Lower lobe of right lung (tissue), 2 donors: ENCODE measurements around the gene CYSTM1. TPM values are rescaled to one million over a fixed set of nuclear protein-coding genes. Genes with fewer than 3 reads are reported as not detected.

ENCODE experiments used
- ATAC-seq, 2 donors: fragments of 200-7000 bp; cut with Tn5 transposase; one replicate each; pipeline ENCODE4 v1.9.1; 2020 to 2022; ENCODE audit warnings: mild to moderate bottlenecking in 2 of 2, moderate library complexity in 2 of 2
- DNase-seq: peaks from one replicate; pipeline ENCODE4 v3.0.0-alpha.2; 2020
- H3K27ac ChIP-seq: fragments of 200-600 bp; one replicate; pipeline ENCODE4 v1.8.0; 2022
- H3K27me3 ChIP-seq: fragments of 200-600 bp; one replicate; pipeline ENCODE4 v1.8.0; 2022; ENCODE audit warnings: low read depth
- H3K36me3 ChIP-seq: fragments of 200-600 bp; one replicate; pipeline ENCODE4 v1.8.0; 2022; ENCODE audit warnings: mild to moderate bottlenecking
- H3K4me1 ChIP-seq: fragments of 200-600 bp; one replicate; pipeline ENCODE4 v1.8.0; 2022
- H3K4me3 ChIP-seq: fragments of 200-600 bp; one replicate; pipeline ENCODE4 v1.8.0; 2022; ENCODE audit warnings: mild to moderate bottlenecking
- H3K9me3 ChIP-seq: fragments of 200-600 bp; one replicate; pipeline ENCODE4 v1.8.0; 2022
- intact Hi-C: fragments of 100-400 bp; cut with DNase I; formaldehyde crosslinking; loops from one replicate; pipeline ENCODE4 v1.11.0; 2022
- total RNA-seq: library from RNA; stranded (reverse); fragmentation: NEBNext Ultra II Directional; extraction: Animal tissue kit (Norgen Biotek cat#: 25700); gene quantifications from one replicate; pipeline ENCODE4 v1.2.1, GENCODE V29; 2021
- TF ChIP-seq, protein P1 (sequence below): fragments of 200-600 bp; IDR thresholded peaks from one replicate; pipeline ENCODE4 v1.8.0; 2022; ENCODE audit warnings: antibody characterized with exemption, mild to moderate bottlenecking
- donor health status: DM: no; HTN: yes; CAD: no; lungs with severe emphysema.

Gene CYSTM1
- total RNA-seq, 1 donor from 2014 or later: 80.4 TPM

GRCh38 chr5:140181525-140181924 is 6.5 kb downstream of the CYSTM1 start:
- Histone ChIP-seq H3K4me1 (peaks cover 66% of the 10 kb centered on the region), H3K27me3 (no peaks in the 10 kb centered on the region), H3K36me3 (no peaks in the 10 kb centered on the region), H3K4me3 (no peak overlapping the region), H3K27ac (peak overlapping the region; percentile 63), H3K9me3 (no peaks in the 10 kb centered on the region)
- TF ChIP-seq, protein P1, sequence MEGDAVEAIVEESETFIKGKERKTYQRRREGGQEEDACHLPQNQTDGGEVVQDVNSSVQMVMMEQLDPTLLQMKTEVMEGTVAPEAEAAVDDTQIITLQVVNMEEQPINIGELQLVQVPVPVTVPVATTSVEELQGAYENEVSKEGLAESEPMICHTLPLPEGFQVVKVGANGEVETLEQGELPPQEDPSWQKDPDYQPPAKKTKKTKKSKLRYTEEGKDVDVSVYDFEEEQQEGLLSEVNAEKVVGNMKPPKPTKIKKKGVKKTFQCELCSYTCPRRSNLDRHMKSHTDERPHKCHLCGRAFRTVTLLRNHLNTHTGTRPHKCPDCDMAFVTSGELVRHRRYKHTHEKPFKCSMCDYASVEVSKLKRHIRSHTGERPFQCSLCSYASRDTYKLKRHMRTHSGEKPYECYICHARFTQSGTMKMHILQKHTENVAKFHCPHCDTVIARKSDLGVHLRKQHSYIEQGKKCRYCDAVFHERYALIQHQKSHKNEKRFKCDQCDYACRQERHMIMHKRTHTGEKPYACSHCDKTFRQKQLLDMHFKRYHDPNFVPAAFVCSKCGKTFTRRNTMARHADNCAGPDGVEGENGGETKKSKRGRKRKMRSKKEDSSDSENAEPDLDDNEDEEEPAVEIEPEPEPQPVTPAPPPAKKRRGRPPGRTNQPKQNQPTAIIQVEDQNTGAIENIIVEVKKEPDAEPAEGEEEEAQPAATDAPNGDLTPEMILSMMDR: no peak
- DNase-seq: no peak
- ATAC-seq: no peak
- intact Hi-C loops: no loop called here

DNA sequence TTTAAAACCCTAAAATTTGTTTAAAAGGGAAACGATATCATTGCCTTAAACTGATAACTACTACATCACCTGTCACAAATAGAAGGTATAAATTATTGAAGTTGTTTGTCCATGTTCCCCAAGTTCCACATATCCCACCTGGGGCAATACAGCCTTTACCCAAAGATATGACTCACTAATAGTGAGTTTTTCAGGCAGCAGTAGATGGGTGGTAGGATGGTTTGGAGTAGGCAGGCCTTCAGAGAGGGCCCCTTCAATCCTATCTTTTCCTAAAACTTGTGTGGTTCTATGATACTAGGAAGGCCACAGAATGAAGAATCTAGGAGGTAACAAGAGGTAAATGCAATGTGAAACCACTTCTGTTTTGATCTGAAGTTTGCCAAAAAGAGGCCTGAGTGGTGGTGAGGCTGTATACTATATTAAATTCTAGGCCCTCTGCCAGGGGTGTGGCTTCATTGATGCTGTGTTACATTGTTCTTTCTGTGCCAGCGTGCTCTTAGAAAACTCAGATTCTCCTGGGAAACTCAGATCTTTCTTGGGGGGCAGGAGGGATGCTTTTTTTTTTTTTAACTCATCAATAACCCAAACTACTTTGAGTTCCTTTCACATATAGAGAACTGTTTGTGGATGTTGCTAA is 7.2 kb downstream of the CYSTM1 start:
- ATAC-seq (peak; percentile 53 to 62), DNase-seq (no peak)
- TF ChIP-seq, protein P1: no peak
- H3K27me3 ChIP-seq: no peaks in the 10 kb centered on the region
- H3K4me1 ChIP-seq: peaks cover 62% of the 10 kb centered on the region
- intact Hi-C loops: no loop called here
- no peaks in the 10 kb centered on the region for H3K9me3 ChIP-seq
- no peaks in the 10 kb centered on the region for H3K36me3 ChIP-seq
- H3K4me3 ChIP-seq: no peak overlapping the region
- peak overlapping the region; percentile 63 for H3K27ac ChIP-seq

DNA sequence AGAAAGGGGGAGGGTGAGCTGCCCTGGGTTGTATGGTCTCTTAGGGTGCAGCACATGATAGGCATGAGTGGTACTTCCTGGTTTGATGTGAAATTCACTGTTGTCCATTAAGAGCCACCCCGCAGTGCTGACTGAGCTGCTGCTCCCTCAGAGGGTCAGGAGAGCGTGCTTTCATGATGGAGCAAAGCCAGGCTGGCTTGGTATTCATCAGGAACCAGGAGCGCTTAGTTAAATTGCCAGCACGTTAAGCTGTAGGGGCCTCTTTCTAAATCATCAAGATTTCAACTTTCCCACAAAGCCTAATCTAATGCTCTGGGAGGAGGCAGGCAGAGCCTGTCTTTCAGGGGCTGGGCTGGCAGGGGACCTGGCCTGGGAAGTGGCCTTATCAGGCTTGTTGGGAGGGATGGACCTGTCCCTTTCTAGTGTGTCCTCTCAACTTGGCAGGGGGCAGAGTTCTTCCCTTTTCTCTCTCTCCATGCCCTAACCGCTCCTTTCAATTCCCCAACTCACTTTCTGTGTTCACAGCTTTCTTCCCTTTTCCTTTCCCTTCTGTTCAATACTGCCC is 7.9 kb downstream of the CYSTM1 start:
- H3K4me3 ChIP-seq: no peak overlapping the region
- no peaks in the 10 kb centered on the region for H3K36me3 ChIP-seq
- DNase-seq (peak; percentile 53), ATAC-seq (peak; percentile 73 to 84)
- peak overlapping the region; percentile 63 for H3K27ac ChIP-seq
- TF ChIP-seq, protein P1: no peak
- H3K27me3 ChIP-seq: no peaks in the 10 kb centered on the region
- no peaks in the 10 kb centered on the region for H3K9me3 ChIP-seq
- peaks cover 56% of the 10 kb centered on the region for H3K4me1 ChIP-seq
- intact Hi-C loops: no loop called here

- Histone ChIP-seq H3K36me3 (no peaks in the 10 kb centered on the region), H3K4me3 (no peak overlapping the region), H3K9me3 (no peaks in the 10 kb centered on the region), H3K4me1 (peaks cover 50% of the 10 kb centered on the region), H3K27ac (no peak overlapping the region), H3K27me3 (no peaks in the 10 kb centered on the region)
- ATAC-seq (no peak), DNase-seq (no peak)
- TF ChIP-seq, protein P1: no peak
- intact Hi-C loops: no loop called here
These were observed 10.4 kb downstream of the CYSTM1 start for GRCh38 chr5:140185409-140185808.

GRCh38 chr5:140186267-140186671 is 11.3 kb downstream of the CYSTM1 start:
- Histone ChIP-seq H3K4me1 (peaks cover 46% of the 10 kb centered on the region), H3K4me3 (no peak overlapping the region), H3K36me3 (no peaks in the 10 kb centered on the region)

More at GRCh38 chr5:140186267-140186671, 11.3 kb downstream of the CYSTM1 start:
- no peaks in the 10 kb centered on the region for H3K9me3 ChIP-seq
- DNase-seq (no peak), ATAC-seq (no peak)
- intact Hi-C loops: no loop called here
- TF ChIP-seq, protein P1: no peak
- no peaks in the 10 kb centered on the region for H3K27me3 ChIP-seq
- no peak overlapping the region for H3K27ac ChIP-seq
